ENCODE measurements around the gene AKNA. TPM values are rescaled to one million over a fixed set of nuclear protein-coding genes. Genes with fewer than 3 reads are reported as not detected.
"Not testable (repeated sequence)": the region's sequence is repeated elsewhere in the genome, so short reads cannot be mapped to it uniquely, and the experiment has no call there.

Gene AKNA
- total RNA-seq, 1 donor from 2014 or later = 5.4 TPM

- not testable (repeated sequence) for DNase-seq (ENCODE audit: low read depth, low spot score)
Observed at GRCh38 chr9:114323849-114324248, 63.9 kb downstream of the AKNA start.

- DNase-seq (ENCODE audit: low read depth, low spot score) = not testable (repeated sequence)
Observed at GRCh38 chr9:114322831-114323531, 64.8 kb downstream of the AKNA start, which contains the start of gene ORM1. ORM1 (plus strand) TSS chr9:114323098; CDS start chr9:114323134, 36 bp downstream.

DNA sequence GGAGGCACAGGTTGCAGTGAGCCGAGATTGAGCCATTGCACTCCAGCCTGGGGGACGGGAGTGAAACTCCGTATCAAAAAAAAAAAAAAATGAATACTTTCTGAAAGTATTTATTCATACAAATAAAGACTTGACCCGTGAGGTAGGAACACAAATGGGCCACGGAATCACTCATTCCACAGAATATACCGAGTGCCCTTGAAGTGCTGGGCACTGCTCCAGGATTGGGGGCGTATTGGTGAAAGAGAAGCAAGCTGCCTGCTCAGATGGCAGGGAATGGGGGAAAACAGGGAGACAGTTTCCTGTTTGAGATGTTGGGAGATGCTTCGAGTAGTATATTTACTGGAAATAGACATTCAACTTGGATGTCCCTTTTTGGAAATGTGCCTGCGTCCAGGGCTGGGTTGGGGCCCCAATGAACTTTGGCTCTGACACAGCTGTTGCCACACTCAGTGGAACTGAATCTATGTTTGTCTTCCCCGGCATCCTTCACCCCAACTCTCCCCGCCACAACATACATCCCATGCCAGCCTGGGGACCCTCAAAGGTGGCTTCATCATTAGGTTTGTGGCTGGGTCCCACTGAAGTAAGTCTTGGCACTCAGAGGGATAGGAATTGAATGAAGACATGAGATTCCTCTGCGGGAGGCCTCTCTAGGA, 65.5 kb downstream of the AKNA start:
- DNase-seq (ENCODE audit: low read depth, low spot score) = not testable (repeated sequence)

DNA sequence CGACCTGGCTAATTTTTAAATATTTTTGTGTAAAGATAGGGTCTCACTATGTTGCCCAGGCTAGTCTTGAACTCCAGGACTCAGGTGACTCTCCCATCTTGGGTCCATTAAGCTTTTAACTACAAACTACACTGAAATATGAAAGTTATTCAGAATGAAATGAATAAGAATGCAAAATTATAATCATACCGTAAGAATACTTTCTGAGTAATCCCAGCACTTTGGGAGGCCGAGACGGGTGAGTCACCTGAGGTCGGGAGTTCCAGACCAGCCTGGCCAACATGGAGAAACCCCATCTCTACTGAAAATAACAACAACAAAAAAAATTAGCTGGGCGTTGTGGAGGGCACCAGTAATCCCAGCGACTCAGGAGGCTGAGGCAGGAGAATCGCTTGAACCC, 66.0 kb downstream of the AKNA start:
- DNase-seq (ENCODE audit: low read depth, low spot score) = no peak

- not testable (repeated sequence) for DNase-seq (ENCODE audit: low read depth, low spot score)
Observed at GRCh38 chr9:114320710-114321109, 67.1 kb downstream of the AKNA start.

DNA sequence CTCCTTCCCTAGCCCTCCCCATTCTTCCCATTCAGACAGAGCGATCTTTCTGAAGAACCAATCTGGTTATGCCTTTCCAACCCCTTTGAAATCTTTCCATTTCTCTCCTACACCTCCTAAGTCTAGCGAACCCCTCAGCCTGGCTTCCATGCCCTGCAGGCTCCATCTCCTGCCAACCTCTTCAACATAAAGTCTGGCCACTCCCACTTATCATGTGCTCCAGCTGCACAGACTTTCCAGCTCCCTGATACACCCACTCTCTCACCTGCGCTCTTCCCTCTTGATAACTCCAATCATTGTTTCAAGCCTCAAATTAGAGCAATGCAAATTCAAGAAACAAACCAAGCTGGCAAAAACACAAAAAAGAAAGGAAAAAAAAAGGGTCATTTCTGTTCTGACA, 68.6 kb downstream of the AKNA start:
- no peak for DNase-seq (ENCODE audit: low read depth, low spot score)

- DNase-seq (ENCODE audit: low read depth, low spot score) = no peak
Observed at GRCh38 chr9:114318416-114318815, 69.4 kb downstream of the AKNA start.

DNA sequence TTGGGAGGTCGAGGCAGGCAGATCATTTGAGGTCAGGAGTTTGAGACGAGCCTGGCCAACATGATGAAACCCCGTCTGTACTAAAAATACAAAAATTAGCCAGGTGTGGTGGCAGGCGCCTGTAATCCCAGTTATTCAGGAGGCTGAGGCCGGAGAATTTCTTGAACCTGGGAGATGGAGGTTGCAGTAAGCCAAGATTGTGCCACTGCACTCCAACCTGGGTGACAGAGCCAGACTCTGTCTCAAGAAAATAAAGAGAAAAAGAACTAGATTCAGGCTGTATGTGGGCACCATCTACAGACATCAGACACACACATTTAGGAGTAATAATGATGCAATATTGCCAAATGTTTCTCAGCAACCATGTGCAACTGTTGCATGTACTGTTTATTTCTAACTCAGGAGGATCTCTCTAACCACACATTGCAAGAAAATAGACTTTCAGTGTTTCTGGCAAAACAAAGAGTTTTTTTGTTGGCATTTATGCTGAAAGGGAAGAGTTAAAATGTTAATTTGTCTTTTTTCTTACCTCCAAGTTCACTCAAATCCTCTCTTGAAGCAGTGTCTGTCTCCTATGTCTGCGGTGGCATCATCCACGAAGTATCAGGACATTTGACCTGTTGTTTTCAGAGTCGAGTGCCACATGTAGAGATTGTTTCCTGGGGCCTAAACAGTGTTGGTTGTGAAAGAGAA, 70.0 kb downstream of the AKNA start:
- DNase-seq (ENCODE audit: low read depth, low spot score) = no peak

DNA sequence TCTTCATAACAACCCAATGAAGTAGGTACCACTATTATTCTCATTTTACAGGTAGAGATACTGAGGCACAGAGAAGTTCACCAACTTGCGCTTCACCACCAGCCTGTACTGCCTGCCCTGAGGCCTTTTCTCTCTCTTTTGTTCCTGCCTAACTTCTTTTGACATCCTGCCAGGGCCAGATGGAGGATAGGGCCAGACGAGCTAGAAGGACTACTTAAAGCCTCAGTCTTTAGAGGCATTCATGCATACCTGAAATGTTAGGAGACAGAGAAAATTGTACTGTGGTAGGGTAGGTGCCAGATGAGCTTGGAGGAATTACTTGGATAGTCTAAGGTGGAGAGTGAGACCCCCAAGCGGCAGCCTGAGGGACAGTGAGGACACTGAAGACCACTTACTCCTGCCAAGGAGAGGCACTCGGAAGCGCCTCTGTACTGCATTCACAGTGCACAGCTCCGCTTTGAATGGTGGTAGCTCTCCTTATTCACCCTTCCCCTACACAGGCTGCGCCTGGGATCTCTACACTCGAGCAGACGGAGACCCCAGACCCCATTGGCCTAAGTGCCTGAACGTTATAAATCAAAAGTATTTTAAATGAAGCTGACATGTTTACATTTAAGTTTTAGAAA, 71.1 kb downstream of the AKNA start:
- DNase-seq (ENCODE audit: low read depth, low spot score) = no peak

GRCh38 chr9:114315723-114316363, 71.9 kb downstream of the AKNA start:
- DNase-seq (ENCODE audit: low read depth, low spot score) = no peak

DNA sequence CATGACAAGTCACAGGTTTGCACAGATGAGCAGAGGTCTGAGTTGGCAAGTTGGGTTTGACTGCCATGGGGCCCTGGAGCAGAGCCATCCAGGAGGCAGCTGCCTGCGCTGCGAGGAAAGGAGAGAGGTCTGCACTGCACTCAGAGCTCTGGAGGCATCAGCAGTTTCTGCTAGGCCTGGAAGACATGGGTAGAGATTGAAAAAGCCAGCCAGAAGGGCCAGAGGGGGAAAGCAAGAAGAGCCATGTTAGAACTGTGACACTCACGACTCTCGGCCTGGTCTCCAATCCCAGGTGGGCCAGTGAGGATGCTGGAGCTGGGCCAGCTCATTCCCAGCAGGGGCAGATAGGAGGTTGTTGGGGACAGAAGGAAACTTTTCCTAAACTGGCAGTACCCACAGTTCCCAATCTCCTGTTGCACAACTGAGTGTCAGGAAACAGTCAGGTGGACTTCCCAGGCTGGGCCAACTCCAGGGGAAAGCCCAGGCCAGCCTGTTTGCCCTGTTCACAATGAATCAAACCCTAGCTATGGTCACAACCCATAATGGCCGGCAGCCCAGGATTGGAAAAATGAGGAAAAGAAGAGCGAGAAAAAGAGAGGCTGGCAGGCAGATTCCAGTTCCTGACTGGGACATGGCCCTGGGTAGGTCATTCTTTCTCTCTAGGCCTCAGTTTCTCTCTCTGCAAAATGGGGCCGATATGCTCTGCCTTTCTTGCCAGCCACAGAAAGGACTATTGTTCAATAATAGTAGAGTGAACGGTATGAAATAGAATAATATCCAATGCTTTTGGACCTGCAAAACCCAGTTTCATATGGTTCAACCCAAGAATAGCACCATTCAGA, 72.7 kb downstream of the AKNA start:
- DNase-seq (ENCODE audit: low read depth, low spot score) = no peak

DNA sequence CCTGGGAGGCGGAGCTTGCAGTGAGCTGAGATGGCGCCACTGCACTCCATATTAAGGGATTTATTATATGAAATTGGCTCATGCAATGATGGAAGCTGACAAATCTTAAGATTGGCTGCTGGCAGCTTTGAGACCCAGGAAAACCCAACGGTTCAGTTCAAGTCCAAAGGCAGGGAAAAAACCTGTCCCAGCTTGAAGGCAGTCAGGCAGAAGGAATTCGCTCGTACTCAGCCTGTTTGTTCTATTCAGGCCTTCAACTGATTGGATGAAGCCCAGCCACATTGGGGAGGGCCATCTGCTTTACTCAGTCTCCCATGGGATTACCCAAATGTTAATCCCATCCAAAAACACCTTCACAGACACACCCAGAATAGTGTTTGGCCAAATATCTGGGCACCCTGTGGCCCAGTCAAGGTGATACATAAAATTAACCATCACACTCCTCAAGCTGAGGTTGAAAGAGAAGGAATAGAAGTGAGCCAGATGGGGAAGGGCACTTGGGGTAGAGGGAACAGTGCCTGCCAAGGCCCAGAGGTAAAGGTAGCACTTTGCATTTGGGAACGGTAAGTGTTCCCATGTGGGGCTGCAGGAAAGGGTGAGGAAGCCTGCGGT, 73.4 kb downstream of the AKNA start:
- no peak for DNase-seq (ENCODE audit: low read depth, low spot score)

DNA sequence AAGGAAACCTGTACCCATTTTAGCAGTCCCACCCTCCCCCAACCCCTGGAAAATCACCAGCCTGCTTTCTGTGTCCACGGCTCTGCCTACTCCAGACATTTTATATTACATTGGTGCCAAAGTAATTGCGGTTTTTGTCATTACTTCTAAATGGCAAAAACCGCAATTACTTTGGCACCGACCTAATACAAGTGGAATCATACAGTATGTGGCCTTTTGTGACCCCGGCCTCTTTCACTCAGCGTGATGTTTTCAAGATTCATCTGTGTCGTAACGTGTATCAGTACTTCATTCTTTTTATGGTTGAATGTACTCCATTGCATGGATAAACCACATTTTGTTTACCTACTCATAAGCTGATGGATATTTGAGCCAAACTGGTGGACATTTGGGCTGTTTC, 74.6 kb downstream of the AKNA start:
- no peak for DNase-seq (ENCODE audit: low read depth, low spot score)

DNA sequence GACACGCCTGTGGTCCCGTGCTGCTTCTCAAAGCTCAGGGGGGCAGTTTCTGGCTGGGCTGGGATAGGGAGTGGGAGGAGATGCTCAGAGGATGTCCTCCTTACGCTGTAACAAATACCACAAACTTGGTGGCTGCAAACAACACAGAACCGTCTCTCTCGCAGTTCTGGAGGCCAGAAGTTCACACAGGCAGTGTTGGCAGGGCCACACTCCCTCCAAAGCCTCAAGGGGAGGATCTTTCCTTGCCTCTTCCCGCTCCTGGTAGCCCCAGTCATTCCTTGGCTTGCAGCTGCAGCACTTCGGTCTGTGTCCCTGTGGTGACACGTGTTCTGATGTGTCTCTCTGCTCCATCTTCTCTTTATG, 75.3 kb downstream of the AKNA start:
- DNase-seq (ENCODE audit: low read depth, low spot score) = no peak

DNA sequence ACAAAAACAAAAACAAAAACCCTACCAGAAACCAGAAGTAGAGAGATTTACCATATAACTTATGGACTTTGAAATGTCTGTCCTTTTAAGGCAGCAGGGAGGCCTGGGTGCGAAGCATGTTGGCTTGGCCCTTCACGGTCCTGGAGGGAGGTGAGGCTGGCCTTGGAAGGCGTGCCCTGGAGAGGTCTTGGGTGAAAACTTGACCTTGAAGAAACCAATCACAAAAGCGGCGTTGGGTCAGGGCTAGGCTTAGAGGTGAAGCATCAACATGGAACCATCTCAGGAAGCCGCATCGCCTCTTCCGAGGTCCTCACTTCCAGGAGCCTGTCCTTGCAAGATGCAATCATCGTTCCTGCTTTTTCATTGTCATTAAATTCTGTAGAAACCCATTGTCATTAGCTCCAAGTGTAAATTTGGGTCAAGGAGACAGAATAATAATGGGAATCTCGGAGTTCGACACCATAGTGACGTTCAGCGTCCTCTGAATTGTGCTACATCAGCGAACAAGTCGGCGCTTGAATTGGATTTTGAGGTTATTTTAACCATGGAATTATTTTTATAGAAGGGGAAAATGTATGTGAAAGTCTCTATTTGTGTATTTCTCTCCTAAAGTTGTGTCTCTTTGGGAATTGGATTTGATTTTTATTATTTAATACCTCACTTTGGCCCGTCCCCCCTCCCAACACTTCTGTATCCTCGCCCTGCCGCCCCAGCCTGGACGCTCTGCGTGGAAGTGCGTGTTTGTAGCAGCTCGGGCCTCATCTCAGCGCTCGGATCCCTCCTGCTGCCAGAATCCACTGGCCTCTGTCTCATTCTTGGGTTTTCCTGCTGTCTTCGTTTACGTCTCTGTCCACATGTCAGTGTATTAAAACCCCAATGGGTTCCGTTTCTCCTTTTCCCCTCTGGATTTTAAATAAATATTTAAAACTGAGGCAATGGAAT, 75.9 kb downstream of the AKNA start:
- DNase-seq (ENCODE audit: low read depth, low spot score) = no peak

DNA sequence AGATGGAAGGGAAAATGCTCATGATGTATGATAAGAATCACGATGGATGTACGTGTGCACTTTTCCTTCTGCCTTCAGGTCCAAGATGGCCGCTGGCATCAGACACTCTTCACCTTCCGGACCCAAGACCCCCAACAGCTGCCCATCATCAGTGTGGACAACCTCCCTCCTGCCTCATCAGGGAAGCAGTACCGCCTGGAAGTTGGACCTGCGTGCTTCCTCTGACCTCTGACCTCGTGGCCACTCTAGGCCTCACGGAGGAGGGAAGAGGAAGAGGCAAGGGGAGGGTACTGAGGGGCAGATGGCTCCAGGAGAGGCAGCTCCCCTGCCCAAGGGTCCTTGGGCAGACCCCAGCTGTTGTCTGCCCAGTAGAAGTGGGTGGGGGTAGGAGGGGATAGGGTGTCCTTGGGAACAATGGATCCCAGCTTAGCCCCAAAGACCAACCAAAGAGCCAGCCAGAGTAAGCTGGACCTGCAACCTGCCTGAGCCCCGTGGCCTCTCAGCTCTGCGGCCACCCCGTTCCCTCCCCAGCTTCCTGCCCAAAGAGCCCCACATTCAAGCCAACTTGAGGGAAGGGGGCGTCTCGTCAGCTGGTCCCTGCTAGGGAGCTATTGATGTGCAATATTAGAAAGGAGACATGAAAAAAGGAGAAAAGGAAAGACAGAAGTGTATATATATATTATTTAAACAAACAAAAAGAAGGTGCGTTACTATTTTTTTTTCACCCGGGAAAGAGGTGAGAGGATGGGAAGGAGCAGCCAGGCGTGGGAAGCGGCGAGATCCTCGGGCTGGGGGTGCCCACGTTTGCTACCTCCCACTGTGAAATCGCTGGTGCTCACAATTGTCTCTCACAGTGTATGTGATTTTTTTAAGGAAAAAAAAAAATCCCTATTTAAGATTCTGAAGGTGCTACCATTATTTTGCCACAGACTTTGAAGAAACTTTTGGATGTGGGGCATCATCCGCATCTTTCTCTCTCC, 77.0 kb downstream of the AKNA start:
- DNase-seq (ENCODE audit: low read depth, low spot score) = no peak

GRCh38 chr9:114309096-114309495, 78.7 kb downstream of the AKNA start:
- no peak for DNase-seq (ENCODE audit: low read depth, low spot score)
